HG02973 (cell line): ENCODE measurements around the gene AWAT1.
"Not testable (repeated sequence)": the region's sequence is repeated elsewhere in the genome, so short reads cannot be mapped to it uniquely, and the experiment has no call there.

ENCODE experiments used
- ATAC-seq: cut with Tn5 transposase; IDR thresholded peaks from one replicate; pipeline ENCODE4 v1.9.1; 2021; ENCODE audit warnings: moderate library complexity; ENCODE audit not compliant: unreplicated experiment

AWAT1 gene

DNA sequence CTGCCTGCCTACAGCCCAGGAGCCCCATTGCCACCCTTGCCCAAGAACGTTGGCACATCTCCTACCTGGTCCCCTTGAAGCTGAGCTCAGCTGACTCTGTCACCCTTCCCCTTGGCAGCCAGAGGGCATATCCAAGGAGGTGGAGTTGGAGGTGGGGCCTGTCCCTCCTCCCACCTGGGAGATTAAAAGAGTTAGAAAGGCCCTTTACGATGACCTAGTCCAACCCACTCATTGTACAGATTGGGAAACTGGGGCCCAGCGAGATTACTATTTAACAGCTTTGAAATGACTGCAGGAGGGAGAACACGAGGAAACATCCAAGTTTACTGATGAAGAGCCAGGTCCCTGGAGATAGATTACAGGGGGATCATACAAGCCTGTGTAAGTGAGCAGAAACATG lies 25.6 kb downstream of the AWAT1 start, which contains the start of gene P2RY4:
P2RY4 (minus strand) TSS at position 101 of the 400 bp plus-strand sequence. CDS start 580 bp downstream, outside the sequence.
- no peak for ATAC-seq

DNA sequence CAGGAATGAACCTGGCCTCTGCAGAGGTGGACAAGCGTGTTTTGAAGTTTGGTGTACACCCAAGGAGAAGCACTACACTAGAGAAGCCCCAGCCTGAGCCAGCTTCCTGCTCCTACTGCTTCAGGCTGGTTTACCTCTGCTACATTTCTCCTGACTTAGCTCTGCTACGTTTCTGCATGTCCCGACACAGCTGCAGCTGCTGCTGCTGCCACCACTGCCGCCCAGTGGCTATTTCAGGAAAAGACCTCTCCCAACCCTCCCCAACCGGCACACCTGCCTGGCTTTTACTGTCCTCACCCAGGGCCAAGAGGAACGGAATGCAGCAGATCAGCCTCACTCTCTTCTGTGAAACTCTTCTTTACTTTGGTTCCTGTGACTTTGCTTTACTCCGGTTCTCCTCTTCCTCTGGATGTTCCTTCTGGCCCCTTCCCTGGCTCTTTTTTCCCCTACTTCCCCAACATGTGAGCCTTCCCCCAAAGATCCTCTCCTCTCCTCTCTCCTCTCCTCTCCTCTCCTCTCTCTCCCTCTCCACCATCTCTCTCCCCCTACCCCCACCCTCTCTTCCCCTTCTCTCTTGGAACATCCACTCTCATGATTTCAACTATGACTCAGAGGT lies 28.6 kb downstream of the AWAT1 start:
- ATAC-seq: no peak

DNA sequence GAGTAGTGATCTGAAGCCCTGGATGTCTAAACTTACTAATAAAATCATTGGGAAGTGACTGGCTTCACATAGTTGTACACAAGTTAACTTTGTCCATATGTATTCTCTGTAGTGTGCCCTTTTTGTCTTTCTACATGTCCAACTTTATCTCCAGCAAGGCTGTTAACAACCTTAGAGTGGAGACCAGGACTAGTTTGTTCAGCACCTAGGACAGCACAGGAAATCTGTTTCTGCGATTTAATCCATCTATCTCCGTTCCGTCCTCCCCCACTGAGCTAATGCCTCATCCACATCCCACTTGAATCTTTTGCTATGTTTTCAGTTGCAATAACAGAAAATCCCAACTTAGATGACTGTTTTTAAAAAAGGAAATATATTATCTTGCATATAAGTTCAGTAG lies 30.3 kb downstream of the AWAT1 start:
- no peak for ATAC-seq

DNA sequence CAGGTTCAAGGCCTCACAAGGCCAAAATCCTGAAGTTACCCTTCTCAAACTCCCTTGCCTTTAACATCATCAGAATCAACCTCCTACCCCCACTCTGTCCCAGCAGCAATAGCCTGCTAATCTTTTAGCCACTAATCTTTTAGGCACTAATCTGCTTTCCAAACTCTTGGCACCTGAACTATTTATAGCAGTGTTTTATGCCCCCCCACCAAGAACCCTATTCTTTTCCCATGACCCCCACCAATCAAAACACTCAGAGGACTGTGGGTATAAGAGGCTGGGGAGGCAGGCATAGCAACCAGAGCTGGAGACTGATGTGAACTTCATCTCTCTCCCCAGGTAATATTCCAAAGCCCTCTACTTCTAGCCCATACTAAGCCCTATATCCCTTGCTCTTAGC lies 33.6 kb downstream of the AWAT1 start, which contains the start of gene ARR3:
ARR3 (plus strand) TSS at position 301 of the 400 bp plus-strand sequence. CDS start 1,052 bp downstream, outside the sequence.
- no peak for ATAC-seq

DNA sequence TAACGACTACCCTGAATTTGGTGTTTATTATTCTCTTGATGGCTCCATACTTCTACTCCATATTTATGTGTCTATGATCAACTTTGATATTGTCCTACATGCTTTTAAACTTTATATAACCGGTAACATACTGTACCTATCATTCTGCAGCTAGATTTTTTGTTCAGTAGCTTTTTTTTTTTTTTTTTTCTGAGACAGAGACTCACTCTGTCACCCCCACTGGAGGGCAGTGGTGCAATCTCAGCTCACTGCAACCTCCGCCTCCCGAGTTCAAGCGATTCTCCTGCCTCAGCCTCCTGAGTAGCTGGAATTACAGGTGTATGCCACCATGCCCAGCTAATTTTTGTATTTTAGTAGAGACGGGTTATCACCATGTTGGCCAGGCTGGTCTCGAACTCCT lies 39.6 kb downstream of the AWAT1 start:
- ATAC-seq: not testable (repeated sequence)

DNA sequence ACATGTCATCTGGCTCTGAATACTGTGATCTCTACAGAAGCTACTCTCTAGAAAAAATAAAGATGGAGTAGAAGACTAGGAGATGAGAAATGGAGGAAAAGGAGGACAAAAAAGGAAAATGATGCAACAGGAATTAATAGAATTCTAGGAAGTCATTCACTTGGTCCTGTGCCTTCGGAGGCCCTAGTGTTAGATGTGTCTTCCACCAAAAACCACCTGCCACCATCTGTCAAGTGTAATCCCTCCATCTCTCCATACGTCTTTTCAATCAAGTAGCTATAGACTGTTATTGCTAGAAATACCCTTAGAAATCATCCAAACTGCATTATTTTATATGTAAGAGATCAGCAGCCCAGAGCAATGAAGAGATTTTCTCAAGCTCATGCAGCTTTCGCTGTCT lies 44.6 kb downstream of the AWAT1 start:
- ATAC-seq: no peak

DNA sequence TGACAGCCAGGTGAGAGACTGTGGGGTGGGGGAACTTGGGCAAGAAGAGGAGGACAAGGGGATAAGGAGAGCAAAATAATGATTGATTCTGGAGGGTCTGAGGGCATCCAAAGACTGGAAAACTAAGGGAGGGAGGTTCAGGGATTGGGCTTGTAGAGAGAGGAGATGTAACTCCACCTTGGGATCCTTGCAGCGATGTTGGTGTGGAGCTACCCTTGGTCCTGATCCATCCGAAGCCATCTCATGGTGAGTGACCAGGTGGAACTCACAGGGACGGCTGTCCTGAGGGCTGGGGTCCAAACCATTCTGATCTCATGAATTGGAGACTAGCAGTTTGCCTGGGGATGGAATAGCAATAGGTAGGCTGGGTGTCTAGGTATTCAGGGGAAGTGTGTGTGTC lies 46.1 kb downstream of the AWAT1 start:
- ATAC-seq: no peak

DNA sequence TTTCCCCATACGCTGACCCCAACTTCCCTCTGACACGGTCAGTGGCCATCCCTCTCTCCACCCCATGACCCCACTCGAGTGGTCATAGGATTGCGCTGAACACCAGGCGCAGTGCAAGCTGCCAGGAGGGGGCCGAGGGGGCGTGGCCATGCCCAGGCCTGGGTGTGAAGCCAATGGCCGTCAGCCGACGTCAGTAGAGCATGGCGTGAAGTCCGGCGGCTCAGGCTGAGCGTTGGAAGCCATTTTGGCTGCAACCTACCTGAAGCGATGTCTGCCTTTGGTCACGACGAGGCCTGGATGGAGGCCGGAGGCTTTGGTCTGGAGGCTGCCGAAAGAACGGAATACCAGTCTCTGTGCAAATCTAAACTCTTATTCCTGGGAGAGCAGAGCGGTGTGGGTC lies 47.5 kb downstream of the AWAT1 start, which contains the start of gene RAB41:
RAB41 (plus strand) TSS at position 222 of the 400 bp plus-strand sequence; CDS start at position 268, 46 bp downstream.
- no peak for ATAC-seq

DNA sequence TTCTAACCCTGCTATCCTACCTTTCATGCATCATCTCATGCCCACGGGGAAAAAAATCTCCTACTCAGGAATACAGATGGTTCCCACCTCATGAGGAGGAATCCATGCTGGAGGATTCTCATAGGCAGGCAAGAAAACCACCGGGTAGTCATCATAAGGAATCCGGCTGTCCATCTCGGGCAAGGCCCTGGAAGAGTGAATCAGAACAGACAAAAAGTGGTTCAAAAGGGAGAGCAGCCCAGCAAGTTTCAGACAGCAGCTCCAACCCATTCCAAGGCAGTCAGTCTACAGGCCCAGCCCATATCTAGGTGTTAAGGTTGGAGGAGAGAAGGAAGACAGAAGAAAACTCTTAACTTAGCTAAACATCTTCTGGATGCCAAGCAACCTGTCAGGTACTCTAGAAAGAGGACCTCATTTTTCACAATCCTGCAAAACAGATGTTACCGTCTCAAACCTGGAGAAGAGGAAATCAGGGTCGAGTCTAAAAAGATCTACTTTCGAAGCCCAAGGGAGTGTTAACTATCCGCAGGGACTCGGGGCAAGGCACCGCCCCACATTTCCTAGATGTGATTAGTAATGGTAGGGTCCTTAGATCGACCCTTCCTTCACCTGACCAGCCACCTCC lies 54.8 kb downstream of the AWAT1 start:
- ATAC-seq: no peak
